Activated CD8-positive, alpha-beta memory T cell treated with anti-CD3 and anti-CD28 coated beads, Interleukin-2, amount 50 U/mL, for 4 hours (primary cell): ENCODE measurements around the gene PRELID3B.

Source experiments
- DNase-seq: peaks from one replicate; pipeline ENCODE4 v3.0.0-alpha.2; 2020

PRELID3B gene

GRCh38 chr20:59007665-59008511 lies 34.7 kb downstream of the PRELID3B start:
- no peak for DNase-seq

GRCh38 chr20:59006864-59007664 lies 35.5 kb downstream of the PRELID3B start, which contains the start of gene CTSZ:
TSS of gene CTSZ (minus strand) at chr20:59007254. CDS start at chr20:59007128, 126 bp downstream.
- peak; percentile 38 for DNase-seq

- no peak for DNase-seq
These were observed 36.3 kb downstream of the PRELID3B start for GRCh38 chr20:59006167-59006863.

GRCh38 chr20:59005523-59006166 lies 36.9 kb downstream of the PRELID3B start:
- no peak for DNase-seq

GRCh38 chr20:59004763-59005522 lies 37.6 kb downstream of the PRELID3B start:
- DNase-seq = peak; percentile 29

- DNase-seq = peak; percentile 49
These were observed 38.2 kb downstream of the PRELID3B start for GRCh38 chr20:59004493-59004762.

GRCh38 chr20:59003836-59004492 lies 38.6 kb downstream of the PRELID3B start:
- DNase-seq = no peak

- DNase-seq = no peak
These were observed 39.6 kb downstream of the PRELID3B start for GRCh38 chr20:59002874-59003399.

- DNase-seq = no peak
These were observed 40.2 kb downstream of the PRELID3B start for GRCh38 chr20:59002388-59002787.

GRCh38 chr20:59001449-59002171 lies 41.0 kb downstream of the PRELID3B start:
- no peak for DNase-seq

- no peak for DNase-seq
These were observed 41.5 kb downstream of the PRELID3B start for GRCh38 chr20:59001068-59001448.

- no peak for DNase-seq
These were observed 42.3 kb downstream of the PRELID3B start for GRCh38 chr20:59000326-59000725.

- no peak for DNase-seq
These were observed 43.9 kb downstream of the PRELID3B start for GRCh38 chr20:58998656-58999055.

GRCh38 chr20:58997141-58997770 lies 45.3 kb downstream of the PRELID3B start:
- DNase-seq = no peak

GRCh38 chr20:58996226-58996611 lies 46.4 kb downstream of the PRELID3B start:
- no peak for DNase-seq

- no peak for DNase-seq
These were observed 46.9 kb downstream of the PRELID3B start for GRCh38 chr20:58995461-58996225.

- no peak for DNase-seq
These were observed 48.0 kb downstream of the PRELID3B start for GRCh38 chr20:58994390-58995159.
